Osteoblast (primary cell): ENCODE results near the gene PLEKHH1. TPM values are rescaled to one million over a fixed set of nuclear protein-coding genes. Genes with fewer than 3 reads are reported as not detected.

Experiments used
- DNase-seq: peaks from one replicate; pipeline ENCODE4 v3.0.0; 2011; ENCODE audit warnings: low spot score, mixed read lengths; ENCODE audit not compliant: insufficient read length; ENCODE audit errors: missing footprints
- H2AFZ ChIP-seq: 2 replicates; pipeline ENCODE4 v1.6.0; 2011; ENCODE audit warnings: mild to moderate bottlenecking, low read length
- H3K27ac ChIP-seq: 2 replicates; pipeline ENCODE4 v1.5.1; 2011; ENCODE audit warnings: mild to moderate bottlenecking, low read depth, low read length, moderate library complexity
- H3K27me3 ChIP-seq: 2 replicates; pipeline ENCODE4 v1.6.0; 2012; ENCODE audit warnings: mild to moderate bottlenecking, control low read depth, inconsistent platforms, low read length, moderate library complexity; ENCODE audit not compliant: insufficient read depth
- H3K36me3 ChIP-seq: 2 replicates; pipeline ENCODE4 v1.5.1; 2011; ENCODE audit warnings: mild to moderate bottlenecking, low read length, control low read depth, moderate library complexity; ENCODE audit not compliant: insufficient read depth
- H3K4me1 ChIP-seq: 2 replicates; pipeline ENCODE4 v1.5.1; 2011; ENCODE audit warnings: mild to moderate bottlenecking, low read length, control low read depth, moderate library complexity; ENCODE audit not compliant: insufficient read depth
- H3K4me2 ChIP-seq: 2 replicates; pipeline ENCODE4 v1.6.0; 2011; ENCODE audit warnings: mild to moderate bottlenecking, low read length; ENCODE audit not compliant: insufficient read depth
- H3K4me3 ChIP-seq: fragments of 200-600 bp; sonication (generic); 3 replicates; pipeline ENCODE4 v1.5.1; 2012; ENCODE audit warnings: mild to moderate bottlenecking, low read length, inconsistent platforms; ENCODE audit not compliant: insufficient read depth
- H3K79me2 ChIP-seq: 2 replicates; pipeline ENCODE4 v1.6.0; 2012; ENCODE audit warnings: mild to moderate bottlenecking, low read length, control low read depth, inconsistent platforms; ENCODE audit not compliant: insufficient read depth
- H3K9me3 ChIP-seq: 2 replicates; pipeline ENCODE4 v1.5.1; 2011; ENCODE audit warnings: low read depth, low read length, control low read depth
- H4K20me1 ChIP-seq: 2 replicates; pipeline ENCODE4 v1.6.0; 2012; ENCODE audit warnings: mild to moderate bottlenecking, low read length, control low read depth; ENCODE audit not compliant: insufficient read depth
- total RNA-seq: library from RNA; depleted of rRNA; stranded (reverse); fragments of >200 nt; gene quantifications from 2 replicates; pipeline ENCODE4 v1.2.3, GENCODE V29; 2012
- TF ChIP-seq, protein P1 (sequence below): IDR thresholded peaks from 2 replicates; pipeline ENCODE4 v1.5.1; 2011; ENCODE audit warnings: mild to moderate bottlenecking, low read depth, low read length, moderate library complexity; ENCODE audit errors: extremely low read depth

PLEKHH1 gene
- total RNA-seq, 1 donor = 1.1 TPM

DNA sequence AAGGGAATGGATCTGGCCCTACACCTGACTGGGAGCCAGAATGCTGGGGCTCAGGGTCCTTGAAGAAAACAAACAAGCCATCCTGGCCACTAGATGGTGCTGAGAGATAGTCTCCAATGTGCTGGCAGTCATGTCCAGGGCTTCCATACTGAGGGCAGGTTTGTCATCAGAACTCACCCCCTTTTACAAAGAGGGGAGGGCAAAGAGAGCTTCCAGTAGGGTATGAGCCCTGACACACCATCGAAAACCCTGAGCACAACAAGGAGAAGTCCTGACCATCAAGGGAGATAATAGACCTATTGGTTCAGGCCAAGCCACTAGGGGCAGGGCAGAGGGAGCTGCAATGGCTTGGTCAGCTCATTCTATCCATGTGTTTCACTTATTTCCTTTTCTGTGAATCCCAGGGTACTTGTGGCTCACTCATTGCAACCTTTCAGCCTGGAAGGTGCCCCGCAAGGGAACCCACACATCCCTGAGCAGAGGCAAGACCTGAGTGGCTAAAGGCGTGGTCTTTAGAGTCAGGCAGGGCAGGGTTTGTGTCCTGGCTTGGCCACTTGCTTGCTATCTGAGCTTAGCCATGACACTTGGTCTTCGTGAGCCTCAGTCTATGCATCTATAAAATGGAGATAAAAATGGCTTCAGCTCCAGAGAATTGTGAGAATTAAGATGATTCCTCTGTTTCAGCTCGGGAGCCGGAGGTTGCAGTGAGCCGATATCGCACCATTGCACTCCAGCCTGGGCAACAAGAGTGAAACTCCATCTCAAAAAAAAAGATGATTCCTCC is 6.2 kb upstream of the PLEKHH1 start:
- H3K4me3 ChIP-seq = no peak overlapping the region
- no peak overlapping the region for H3K27ac ChIP-seq
- no peaks in the 10 kb centered on the region for H3K9me3 ChIP-seq
- no peaks in the 10 kb centered on the region for H4K20me1 ChIP-seq
- DNase-seq = peak; percentile 83
- peaks cover 38% of the 10 kb centered on the region for H3K27me3 ChIP-seq
- H3K4me1 ChIP-seq = no peaks in the 10 kb centered on the region
- no peak overlapping the region for H3K4me2 ChIP-seq
- H2AFZ ChIP-seq = peak overlapping the region; percentile 45
- H3K36me3 ChIP-seq = no peaks in the 10 kb centered on the region
- no peaks in the 10 kb centered on the region for H3K79me2 ChIP-seq
- TF ChIP-seq, protein P1, sequence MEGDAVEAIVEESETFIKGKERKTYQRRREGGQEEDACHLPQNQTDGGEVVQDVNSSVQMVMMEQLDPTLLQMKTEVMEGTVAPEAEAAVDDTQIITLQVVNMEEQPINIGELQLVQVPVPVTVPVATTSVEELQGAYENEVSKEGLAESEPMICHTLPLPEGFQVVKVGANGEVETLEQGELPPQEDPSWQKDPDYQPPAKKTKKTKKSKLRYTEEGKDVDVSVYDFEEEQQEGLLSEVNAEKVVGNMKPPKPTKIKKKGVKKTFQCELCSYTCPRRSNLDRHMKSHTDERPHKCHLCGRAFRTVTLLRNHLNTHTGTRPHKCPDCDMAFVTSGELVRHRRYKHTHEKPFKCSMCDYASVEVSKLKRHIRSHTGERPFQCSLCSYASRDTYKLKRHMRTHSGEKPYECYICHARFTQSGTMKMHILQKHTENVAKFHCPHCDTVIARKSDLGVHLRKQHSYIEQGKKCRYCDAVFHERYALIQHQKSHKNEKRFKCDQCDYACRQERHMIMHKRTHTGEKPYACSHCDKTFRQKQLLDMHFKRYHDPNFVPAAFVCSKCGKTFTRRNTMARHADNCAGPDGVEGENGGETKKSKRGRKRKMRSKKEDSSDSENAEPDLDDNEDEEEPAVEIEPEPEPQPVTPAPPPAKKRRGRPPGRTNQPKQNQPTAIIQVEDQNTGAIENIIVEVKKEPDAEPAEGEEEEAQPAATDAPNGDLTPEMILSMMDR = peak; percentile 76

DNA sequence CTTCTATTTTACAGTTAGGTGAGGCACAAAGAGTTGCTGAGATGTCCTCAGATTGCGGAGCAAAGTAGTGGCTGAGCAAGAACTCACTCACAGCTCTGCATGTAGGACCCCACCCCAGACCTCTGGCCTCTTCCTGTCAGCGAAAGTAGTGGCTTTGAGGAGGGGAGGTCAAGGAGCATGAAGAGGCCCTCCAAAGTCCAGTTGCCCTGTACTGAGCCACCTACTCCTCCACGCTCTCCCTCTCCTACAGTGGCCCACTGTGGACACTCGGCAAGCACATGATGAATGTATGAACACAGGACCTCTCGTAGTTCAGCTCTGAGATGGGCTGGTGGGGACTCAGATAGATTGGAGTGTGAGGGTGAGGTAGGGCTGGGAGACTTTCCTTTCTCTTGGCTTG is 5.3 kb upstream of the PLEKHH1 start:
- Histone ChIP-seq H3K36me3 (no peaks in the 10 kb centered on the region), H3K27me3 (peaks cover 29% of the 10 kb centered on the region), H3K4me3 (no peak overlapping the region), H2AFZ (no peak overlapping the region), H3K4me2 (no peak overlapping the region), H3K9me3 (no peaks in the 10 kb centered on the region), H4K20me1 (no peaks in the 10 kb centered on the region), H3K27ac (no peak overlapping the region), H3K4me1 (peaks cover 3% of the 10 kb centered on the region), H3K79me2 (no peaks in the 10 kb centered on the region)
- TF ChIP-seq, protein P1 = no peak
- DNase-seq = peak; percentile 21

DNA sequence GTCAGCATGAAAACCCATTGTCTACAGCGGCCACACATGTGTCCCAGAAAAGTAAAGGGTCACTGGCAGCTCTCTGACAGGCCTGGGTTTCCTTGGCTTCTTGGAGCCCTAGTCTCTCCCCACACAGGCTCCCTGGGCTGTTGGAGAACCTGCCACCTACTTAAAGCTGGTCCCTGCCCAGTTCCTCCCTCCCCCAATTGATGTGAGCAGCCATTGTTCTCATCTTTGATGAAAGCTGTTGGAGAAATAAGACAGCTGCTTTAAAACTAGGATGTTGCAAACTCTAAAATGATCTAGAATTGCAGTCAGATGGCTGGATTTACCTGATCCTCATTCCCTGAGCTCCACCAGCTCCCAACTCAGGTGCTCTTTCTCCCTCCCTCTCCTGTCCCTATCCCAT is 4.8 kb upstream of the PLEKHH1 start:
- Histone ChIP-seq H3K27ac (no peak overlapping the region), H2AFZ (no peak overlapping the region), H3K36me3 (no peaks in the 10 kb centered on the region), H3K4me3 (no peak overlapping the region), H3K79me2 (no peaks in the 10 kb centered on the region), H3K27me3 (peaks cover 26% of the 10 kb centered on the region), H4K20me1 (no peaks in the 10 kb centered on the region), H3K4me2 (no peak overlapping the region), H3K9me3 (no peaks in the 10 kb centered on the region), H3K4me1 (peaks cover 3% of the 10 kb centered on the region)
- TF ChIP-seq, protein P1 = no peak
- DNase-seq = no peak

DNA sequence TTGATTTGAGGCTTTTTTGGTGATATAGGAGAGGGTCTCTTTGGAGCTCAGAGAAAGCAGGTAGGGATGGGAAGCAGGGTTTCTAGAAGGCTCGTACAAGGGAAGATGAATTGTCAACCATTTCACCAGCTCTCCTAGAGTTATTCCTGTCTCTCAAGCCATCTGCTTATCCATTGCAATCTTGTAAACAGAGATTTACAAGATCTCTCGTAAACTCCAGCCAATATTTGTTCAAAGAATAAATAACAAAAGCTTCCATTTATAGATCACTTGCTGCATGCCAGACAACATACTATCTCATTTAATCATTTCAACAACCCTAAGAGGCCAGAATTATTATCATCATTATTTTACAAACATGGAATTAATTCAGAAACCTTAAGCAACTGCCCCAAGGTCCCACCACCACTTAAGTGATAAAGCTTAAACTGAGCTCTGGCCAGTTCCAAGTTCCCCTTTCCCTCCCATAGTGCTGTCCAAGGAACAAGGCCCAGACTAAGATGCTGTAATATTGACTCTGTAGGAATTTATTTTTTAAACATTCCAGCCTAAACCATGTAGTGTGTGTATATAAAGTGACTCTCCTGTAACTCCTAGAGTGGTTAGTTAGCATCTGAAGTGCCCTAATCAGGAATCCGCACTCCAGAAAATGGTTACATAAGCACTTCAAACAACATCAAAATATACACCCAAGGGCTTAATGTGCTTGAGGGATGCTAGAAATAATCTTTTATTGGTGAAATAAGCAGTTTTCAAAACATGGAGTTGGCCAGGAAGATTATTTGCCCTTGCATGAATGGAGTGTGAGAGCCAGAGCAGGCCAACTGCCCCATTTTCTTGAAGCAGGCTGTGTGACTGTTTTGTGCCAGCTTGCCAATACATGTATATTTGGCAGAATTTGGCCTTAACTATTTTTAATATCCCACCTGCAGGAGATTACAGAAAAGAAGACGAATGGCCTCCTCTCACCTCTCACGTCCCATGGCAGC is 2.8 kb upstream of the PLEKHH1 start:
- Histone ChIP-seq H2AFZ (no peak overlapping the region), H3K79me2 (no peaks in the 10 kb centered on the region), H3K4me3 (no peak overlapping the region), H4K20me1 (no peaks in the 10 kb centered on the region), H3K9me3 (no peaks in the 10 kb centered on the region), H3K36me3 (no peaks in the 10 kb centered on the region), H3K27ac (no peak overlapping the region), H3K4me2 (no peak overlapping the region), H3K27me3 (peaks cover 14% of the 10 kb centered on the region), H3K4me1 (peaks cover 3% of the 10 kb centered on the region)
- DNase-seq = no peak
- TF ChIP-seq, protein P1 = no peak
